ENCODE data around the gene SMG6. TPM values are rescaled to one million over a fixed set of nuclear protein-coding genes. Genes with fewer than 3 reads are reported as not detected.

The SMG6 gene
- total RNA-seq, 3 donors from 2014 or later = 24.9 to 29.3 (median 29.0) TPM

- no peak overlapping the region for H3K27ac ChIP-seq
- H3K27me3 ChIP-seq = no peaks in the 10 kb centered on the region
- no peaks in the 10 kb centered on the region for H3K36me3 ChIP-seq
- H3K4me1 ChIP-seq = peaks cover 0 to 5% of the 10 kb centered on the region in 2 donors
- no peak for DNase-seq (ENCODE audit: low spot score in 2 of 2)
- intact Hi-C loops (cut with DNase I; ENCODE audit: low total_unique reads) = no loop called here
- H3K9me3 ChIP-seq = no peaks in the 10 kb centered on the region
- H3K4me3 ChIP-seq = no peak overlapping the region
- TF ChIP-seq CTCF (IDR thresholded peaks at IDR 0.05) = no peak
- TF ChIP-seq POLR2AphosphoS5 (IDR thresholded peaks at IDR 0.05) = no peak
- no peak for TF ChIP-seq POLR2A (IDR thresholded peaks at IDR 0.05)
These were observed 1.3 kb upstream of the SMG6 start for GRCh38 chr17:2304931-2305330.

GRCh38 chr17:2302778-2303203 is 794 bp downstream of the SMG6 start:
- no peaks in the 10 kb centered on the region for H3K9me3 ChIP-seq
- peak overlapping the region; percentile 76 to 91 (median 90) for H3K4me3 ChIP-seq
- H3K36me3 ChIP-seq = no peaks in the 10 kb centered on the region
- DNase-seq (ENCODE audit: low spot score in 2 of 2) = no peak
- H3K4me1 ChIP-seq = no peaks in the 10 kb centered on the region
- intact Hi-C loops (cut with DNase I; ENCODE audit: low total_unique reads) = no loop called here
- H3K27ac ChIP-seq = peak overlapping the region; percentile 87 to 96
- TF ChIP-seq POLR2A (IDR thresholded peaks at IDR 0.05) = no peak
- H3K27me3 ChIP-seq = no peaks in the 10 kb centered on the region

- TF ChIP-seq POLR2AphosphoS5 (IDR thresholded peaks at IDR 0.05) (no peak), POLR2A (IDR thresholded peaks at IDR 0.05) (no peak), CTCF (IDR thresholded peaks at IDR 0.05) (no peak)
- H3K27ac ChIP-seq = no peak overlapping the region
- no peaks in the 10 kb centered on the region for H3K36me3 ChIP-seq
- no peaks in the 10 kb centered on the region for H3K27me3 ChIP-seq
- H3K9me3 ChIP-seq = no peaks in the 10 kb centered on the region
- intact Hi-C loops (cut with DNase I; ENCODE audit: low total_unique reads) = no loop called here
- H3K4me3 ChIP-seq = no peak overlapping the region
- DNase-seq (ENCODE audit: low spot score in 2 of 2) = no peak
- no peaks in the 10 kb centered on the region for H3K4me1 ChIP-seq
These were observed 3.8 kb downstream of the SMG6 start for GRCh38 chr17:2299756-2300155.

GRCh38 chr17:2299136-2299535 is 4.4 kb downstream of the SMG6 start:
- H3K27me3 ChIP-seq = no peaks in the 10 kb centered on the region
- TF ChIP-seq POLR2AphosphoS5 (IDR thresholded peaks at IDR 0.05) (no peak), CTCF (IDR thresholded peaks at IDR 0.05) (no peak)
- no peaks in the 10 kb centered on the region for H3K36me3 ChIP-seq
- DNase-seq (ENCODE audit: low spot score in 2 of 2) = no peak
- no peak overlapping the region for H3K27ac ChIP-seq
- no peak overlapping the region for H3K4me3 ChIP-seq
- no peaks in the 10 kb centered on the region for H3K4me1 ChIP-seq
- intact Hi-C loops (cut with DNase I; ENCODE audit: low total_unique reads) = no loop called here
- no peaks in the 10 kb centered on the region for H3K9me3 ChIP-seq

GRCh38 chr17:2297023-2297422 is 6.6 kb downstream of the SMG6 start:
- Histone ChIP-seq H3K27ac (no peak overlapping the region), H3K27me3 (no peaks in the 10 kb centered on the region), H3K4me1 (no peaks in the 10 kb centered on the region), H3K9me3 (no peaks in the 10 kb centered on the region), H3K36me3 (no peaks in the 10 kb centered on the region), H3K4me3 (no peak overlapping the region)
- no peak for TF ChIP-seq POLR2A (IDR thresholded peaks at IDR 0.05)
- TF ChIP-seq POLR2AphosphoS5 (IDR thresholded peaks at IDR 0.05) = no peak
- TF ChIP-seq CTCF (IDR thresholded peaks at IDR 0.05) = no peak
- intact Hi-C loops (cut with DNase I; ENCODE audit: low total_unique reads) = no loop called here
- DNase-seq (ENCODE audit: low spot score in 2 of 2) = no peak

GRCh38 chr17:2295575-2295974 is 8.0 kb downstream of the SMG6 start:
- intact Hi-C loops (cut with DNase I; ENCODE audit: low total_unique reads) = no loop called here
- no peaks in the 10 kb centered on the region for H3K4me1 ChIP-seq
- DNase-seq (ENCODE audit: low spot score in 2 of 2) = no peak
- H3K27me3 ChIP-seq = no peaks in the 10 kb centered on the region
- H3K9me3 ChIP-seq = no peaks in the 10 kb centered on the region
- no peak overlapping the region for H3K4me3 ChIP-seq
- H3K27ac ChIP-seq = no peak overlapping the region
- TF ChIP-seq CTCF (IDR thresholded peaks at IDR 0.05) (no peak), POLR2AphosphoS5 (IDR thresholded peaks at IDR 0.05) (no peak), POLR2A (IDR thresholded peaks at IDR 0.05) (no peak)
- no peaks in the 10 kb centered on the region for H3K36me3 ChIP-seq
